GM19467 (cell line): ENCODE data around the gene MEIS2.

Experiments
- ATAC-seq: cut with Tn5 transposase; IDR thresholded peaks from one replicate; pipeline ENCODE4 v1.9.1; 2021; ENCODE audit warnings: mild to moderate bottlenecking, moderate library complexity; ENCODE audit not compliant: unreplicated experiment

MEIS2 gene

GRCh38 chr15:37041836-37042235 is 58.5 kb downstream of the MEIS2 start:
- ATAC-seq, result no peak

- ATAC-seq, result no peak
Observed at GRCh38 chr15:37041042-37041441, 59.3 kb downstream of the MEIS2 start.

- ATAC-seq, result no peak
Observed at GRCh38 chr15:37040072-37040742, 60.1 kb downstream of the MEIS2 start.

GRCh38 chr15:37038716-37039106 is 61.6 kb downstream of the MEIS2 start:
- ATAC-seq, result no peak

- ATAC-seq, result no peak
Observed at GRCh38 chr15:37037850-37038715, 62.3 kb downstream of the MEIS2 start.

GRCh38 chr15:37037071-37037655 is 63.2 kb downstream of the MEIS2 start:
- ATAC-seq, result no peak

GRCh38 chr15:37034835-37035748 is 65.3 kb downstream of the MEIS2 start:
- ATAC-seq, result no peak

GRCh38 chr15:37034392-37034791 is 66.0 kb downstream of the MEIS2 start:
- ATAC-seq, result no peak

- no peak for ATAC-seq
Observed at GRCh38 chr15:37032091-37032775, 68.1 kb downstream of the MEIS2 start.

- ATAC-seq, result no peak
Observed at GRCh38 chr15:37031198-37031597, 69.2 kb downstream of the MEIS2 start.

GRCh38 chr15:37028625-37029296 is 71.6 kb downstream of the MEIS2 start:
- ATAC-seq, result no peak

GRCh38 chr15:37020852-37021251 is 79.5 kb downstream of the MEIS2 start:
- no peak for ATAC-seq

GRCh38 chr15:37019479-37020433 is 80.6 kb downstream of the MEIS2 start:
- ATAC-seq, result no peak

- ATAC-seq, result no peak
Observed at GRCh38 chr15:37017031-37017625, 83.2 kb downstream of the MEIS2 start.

- no peak for ATAC-seq
Observed at GRCh38 chr15:37016231-37016630, 84.1 kb downstream of the MEIS2 start.

- ATAC-seq, result no peak
Observed at GRCh38 chr15:37015451-37015850, 84.9 kb downstream of the MEIS2 start.

GRCh38 chr15:37015035-37015434 is 85.3 kb downstream of the MEIS2 start:
- no peak for ATAC-seq

- ATAC-seq, result no peak
Observed at GRCh38 chr15:37014566-37014965, 85.8 kb downstream of the MEIS2 start.
